SK-N-SH (cell line): ENCODE measurements around the gene NUDT14. TPM values are rescaled to one million over a fixed set of nuclear protein-coding genes. Genes with fewer than 3 reads are reported as not detected.

Experiments
- CTCF ChIA-PET: fragments of 300-600, 350-600 bp; formaldehyde crosslinking; extraction: SDS; loops from one replicate; lab custom pipeline; 2021; lab: Yijun Ruan, JAX
- POLR2A ChIA-PET: fragments of 350-600 bp; sonication (Branson Sonifier 250); formaldehyde crosslinking; extraction: SDS; loops from one replicate; lab custom pipeline; 2020; ENCODE audit warnings: antibody characterized with exemption, inconsistent platforms; lab: Yijun Ruan, JAX
- DNase-seq: peaks from one replicate; pipeline ENCODE4 v3.0.0; 2012
- H2AFZ ChIP-seq: fragments of 200-600 bp; sonication (generic); 2 replicates; pipeline ENCODE4 v1.8.1; 2016; ENCODE audit warnings: antibody characterized with exemption, mild to moderate bottlenecking, low read depth
- H3F3A ChIP-seq: fragments of 200-600 bp; sonication (generic); replicated peaks from 2 replicates; pipeline ENCODE3; 2016; ENCODE audit warnings: antibody characterized with exemption, mild to moderate bottlenecking; ENCODE audit not compliant: insufficient read depth
- H3K27ac ChIP-seq, 2 experiments: fragments of 200-500 bp in 1 of 2; fragments of 200-600 bp in 1 of 2; sonication (Bioruptor generic) in 1 of 2; sonication (generic), shearing (Covaris generic) in 1 of 2; 2 replicates each; pipeline versions ENCODE4 v1.5.1 to v1.6.1; 2014 to 2016; ENCODE audit warnings: low read depth in 2 of 2, inconsistent platforms in 1 of 2, low read length in 1 of 2, mild to moderate bottlenecking in 1 of 2, mixed read lengths in 1 of 2
- H3K27me3 ChIP-seq: fragments of 200-600 bp; sonication (generic), shearing (Covaris generic); 2 replicates; pipeline ENCODE4 v1.6.1; 2016; ENCODE audit warnings: mixed run types; ENCODE audit not compliant: insufficient read depth
- H3K36me3 ChIP-seq, 2 experiments: fragments of 200-500 bp in 1 of 2; fragments of 200-600 bp in 1 of 2; sonication (Bioruptor generic) in 1 of 2; sonication (generic) in 1 of 2; replicated peaks in 1 of 2; 2 replicates each; pipeline versions ENCODE3 to v1.5.1; 2014 to 2016; ENCODE audit warnings: low read length in 1 of 2, mild to moderate bottlenecking in 1 of 2; ENCODE audit not compliant: insufficient read depth in 2 of 2, control insufficient read depth in 1 of 2
- H3K4me1 ChIP-seq, 2 experiments: fragments of 200-500 bp in 1 of 2; fragments of 200-600 bp in 1 of 2; sonication (Bioruptor generic) in 1 of 2; sonication (generic), shearing (Covaris generic) in 1 of 2; 2 replicates each; pipeline versions ENCODE4 v1.5.1 to v1.6.1; 2014 to 2016; ENCODE audit warnings: low read depth in 1 of 2, low read length in 1 of 2, mixed run types in 1 of 2; ENCODE audit not compliant: insufficient read depth in 2 of 2, control insufficient read depth in 1 of 2
- H3K4me2 ChIP-seq: fragments of 200-600 bp; sonication (generic), shearing (Covaris generic); 2 replicates; pipeline ENCODE4 v1.6.1; 2017; ENCODE audit warnings: mixed run types
- H3K4me3 ChIP-seq, 2 experiments: fragments of 200-500 bp in 1 of 2; fragments of 200-600 bp in 1 of 2; sonication (Bioruptor generic) in 1 of 2; sonication (generic), shearing (Covaris generic) in 1 of 2; 2 replicates each; pipeline versions ENCODE4 v1.5.1 to v1.8.1; 2014 to 2016; ENCODE audit warnings: low read depth in 2 of 2, inconsistent platforms in 1 of 2, low read length in 1 of 2, mild to moderate bottlenecking in 1 of 2, mixed read lengths in 1 of 2, moderate library complexity in 1 of 2
- H3K79me2 ChIP-seq: fragments of 200-600 bp; sonication (generic); 2 replicates; pipeline ENCODE4 v1.8.1; 2017; ENCODE audit warnings: mild to moderate bottlenecking; ENCODE audit not compliant: insufficient read depth
- H3K9ac ChIP-seq: fragments of 200-600 bp; sonication (generic); 2 replicates; pipeline ENCODE4 v1.6.1; 2017; ENCODE audit warnings: mixed run types
- H3K9me2 ChIP-seq: fragments of 200-600 bp; sonication (generic); 2 replicates; pipeline ENCODE4 v1.6.1; 2017; ENCODE audit warnings: mixed run types
- H3K9me3 ChIP-seq: fragments of 200-600 bp; sonication (generic); 2 replicates; pipeline ENCODE4 v1.6.1; 2017; ENCODE audit warnings: mixed run types, mild to moderate bottlenecking, moderate library complexity
- H4K20me1 ChIP-seq: fragments of 200-600 bp; sonication (generic); 2 replicates; pipeline ENCODE4 v1.6.1; 2017; ENCODE audit warnings: mild to moderate bottlenecking, mixed run types; ENCODE audit not compliant: insufficient read depth
- CTCF ChIP-seq: fragments of 200-600 bp; sonication (generic); IDR thresholded peaks from 2 replicates; pipeline ENCODE4 v1.6.1; 2017; ENCODE audit warnings: antibody characterized with exemption, mild to moderate bottlenecking, moderate library complexity
- ELF1 ChIP-seq: IDR thresholded peaks from 2 replicates; pipeline ENCODE4 v1.4.0; 2012
- EZH2phosphoT487 ChIP-seq: fragments of 200-600 bp; sonication (generic); IDR thresholded peaks from 2 replicates; pipeline ENCODE4 v1.6.1; 2017; ENCODE audit warnings: low read depth, mixed run types, mild to moderate bottlenecking, antibody characterized with exemption, moderate library complexity, borderline replicate concordance
- FOXJ3 ChIP-seq: sonication (generic); formaldehyde crosslinking; IDR thresholded peaks from 2 replicates; pipeline ENCODE4 v1.5.1; 2020; ENCODE audit warnings: mild to moderate bottlenecking, missing genetic modification reagents
- FOXM1 ChIP-seq: IDR thresholded peaks from 2 replicates; pipeline ENCODE4 v1.4.0; 2012; ENCODE audit warnings: low read depth, mild to moderate bottlenecking
- GATA2 ChIP-seq: sonication (generic); formaldehyde crosslinking; IDR thresholded peaks from 2 replicates; pipeline ENCODE4 v1.5.0; 2020; ENCODE audit warnings: mild to moderate bottlenecking, missing genetic modification reagents
- JUND ChIP-seq: IDR thresholded peaks from 2 replicates; pipeline ENCODE4 v1.4.0; 2012
- NFIC ChIP-seq: IDR thresholded peaks from 2 replicates; pipeline ENCODE4 v1.4.0; 2012; ENCODE audit warnings: borderline replicate concordance
- POLR2AphosphoS5 ChIP-seq: IDR thresholded peaks from 2 replicates; pipeline ENCODE4 v1.6.1; 2012; ENCODE audit warnings: low read depth, low read length
- RCOR1 ChIP-seq: fragments of 150-350 bp; IDR thresholded peaks from 2 replicates; pipeline ENCODE4 v1.6.1; 2017; ENCODE audit warnings: antibody characterized with exemption, low read length
- REST ChIP-seq: IDR thresholded peaks from 2 replicates; pipeline ENCODE4 v1.6.1; 2012; ENCODE audit warnings: mild to moderate bottlenecking, low read depth, low read length, moderate library complexity
- RFX5 ChIP-seq: IDR thresholded peaks from 2 replicates; pipeline ENCODE4 v1.6.1; 2012; ENCODE audit warnings: mild to moderate bottlenecking, improper control_type of control experiment, low read length
- SIN3A ChIP-seq: IDR thresholded peaks from 2 replicates; pipeline ENCODE4 v1.6.1; 2012; ENCODE audit warnings: low read depth, mild to moderate bottlenecking, low read length, moderate library complexity, borderline replicate concordance
- SMC3 ChIP-seq: IDR thresholded peaks from 2 replicates; pipeline ENCODE4 v1.6.1; 2012; ENCODE audit warnings: low read depth, low read length, improper control_type of control experiment
- TCF12 ChIP-seq: IDR thresholded peaks from 2 replicates; pipeline ENCODE4 v1.4.0; 2012
- TEAD4 ChIP-seq: IDR thresholded peaks from 2 replicates; pipeline ENCODE4 v1.4.0; 2012; ENCODE audit warnings: mild to moderate bottlenecking, borderline replicate concordance; ENCODE audit not compliant: insufficient read depth
- USF1 ChIP-seq: IDR thresholded peaks from 2 replicates; pipeline ENCODE4 v1.4.0; 2012; ENCODE audit warnings: low read depth, borderline replicate concordance
- USF2 ChIP-seq: fragments of 150-350 bp; IDR thresholded peaks from 2 replicates; pipeline ENCODE4 v1.6.1; 2017; ENCODE audit warnings: antibody characterized with exemption, low read length, low read depth, borderline replicate concordance
- YY1 ChIP-seq: IDR thresholded peaks from 2 replicates; pipeline ENCODE4 v1.4.0; 2012; ENCODE audit warnings: low read depth, mild to moderate bottlenecking
- whole genome bisulfite sequencing: methylation state at CpG from one replicate; pipeline ENCODE4 v1.1.6; 2017; ENCODE audit warnings: low lambda C conversion rate; 5-methylcytosine and 5-hydroxymethylcytosine counted together
- polyA plus RNA-seq, 3 experiments: library from polyadenylated mRNA; depleted of rRNA; stranded (reverse); fragments of >200 nt; gene quantifications; 2 replicates each; pipeline ENCODE4 v1.2.3, GENCODE V29; 2012

Gene NUDT14
- polyA plus RNA-seq, 1 of the 3 experiments (the other 2 are of a cell fraction): 18.4 TPM

GRCh38 chr14:105172476-105172875 lies 8.6 kb downstream of the NUDT14 start:
- H3K9me3 ChIP-seq: no peaks in the 10 kb centered on the region
- ChIA-PET POLR2A (no interaction called here), CTCF (interaction anchor here (0.8 to 2.4 kb wide), 2 partner anchors 82 to 179 kb away, joined by 3 to 5 read pairs; no protein-coding TSS in a partner anchor)
- H3K36me3 ChIP-seq: no peaks in the 10 kb centered on the region
- no peaks in the 10 kb centered on the region for H3K9me2 ChIP-seq
- H3K27ac ChIP-seq: no peak overlapping the region
- peaks cover 4 to 7% of the 10 kb centered on the region in 2 experiments; a peak in 2 of 4 replicates for H3K4me1 ChIP-seq
- no peaks in the 10 kb centered on the region for H4K20me1 ChIP-seq
- no peak overlapping the region for H2AFZ ChIP-seq
- H3K4me3 ChIP-seq: no peak overlapping the region
- no peaks in the 10 kb centered on the region for H3F3A ChIP-seq
- no peaks in the 10 kb centered on the region for H3K79me2 ChIP-seq
- H3K4me2 ChIP-seq: no peak overlapping the region
- TF ChIP-seq YY1 (no peak), GATA2 (CRISPR knock-in tag) (no peak), TCF12 (no peak), FOXJ3 (CRISPR knock-in tag) (no peak), USF2 (no peak), RFX5 (no peak), JUND (no peak), USF1 (no peak), SMC3 (no peak), CTCF (no peak)
- H3K9ac ChIP-seq: no peak overlapping the region
- no peak for DNase-seq
- peaks cover 9% of the 10 kb centered on the region; the same call in 1 of the 2 replicates for H3K27me3 ChIP-seq
- 60% methylated on average over 3 of the region's 7 CpGs for whole genome bisulfite sequencing

GRCh38 chr14:105171004-105171673 lies 10.0 kb downstream of the NUDT14 start:
- H3K27ac ChIP-seq: no peak overlapping the region
- no peak overlapping the region for H3K4me3 ChIP-seq
- H3K4me2 ChIP-seq: no peak overlapping the region; the same call in 1 of the 2 replicates
- H2AFZ ChIP-seq: no peak overlapping the region
- DNase-seq: no peak
- no peaks in the 10 kb centered on the region for H3K79me2 ChIP-seq
- H3F3A ChIP-seq: no peaks in the 10 kb centered on the region
- H3K9me3 ChIP-seq: no peaks in the 10 kb centered on the region
- no peaks in the 10 kb centered on the region for H3K36me3 ChIP-seq
- peaks cover 9% of the 10 kb centered on the region; the same call in 1 of the 2 replicates for H3K27me3 ChIP-seq
- CTCF ChIA-PET: interaction anchor here (0.6 kb wide), 2 partner anchors 8 to 164 kb away, joined by 3 read pairs; no protein-coding TSS in a partner anchor
- 42% methylated on average over 10 of the region's 19 CpGs for WGBS
- no peaks in the 10 kb centered on the region for H3K9me2 ChIP-seq
- POLR2A ChIA-PET: no interaction called here
- no peak overlapping the region for H3K9ac ChIP-seq
- H3K4me1 ChIP-seq: peaks cover 4 to 11% of the 10 kb centered on the region in 2 experiments; a peak in 2 of 4 replicates
- 0 out of 2 replicates have a peak, but pooled peaks cover 3% of the 10 kb centered on the region for H4K20me1 ChIP-seq
- TF ChIP-seq REST: no peak
- no peak for TF ChIP-seq YY1
- no peak for TF ChIP-seq GATA2 (CRISPR knock-in tag)
- TF ChIP-seq FOXM1: no peak
- TF ChIP-seq SIN3A: no peak
- no peak for TF ChIP-seq POLR2AphosphoS5
- TF ChIP-seq ELF1: no peak
- no peak for TF ChIP-seq USF1
- no peak for TF ChIP-seq NFIC
- TF ChIP-seq TEAD4: no peak
- no peak for TF ChIP-seq RCOR1
- no peak for TF ChIP-seq JUND
- no peak for TF ChIP-seq EZH2phosphoT487
